Skin epidermis (tissue), 12 donors: ENCODE data around the gene TMIGD3.
A peak's percentile ranks its signal among the peaks of the same experiment; 100 is the strongest.
"Not testable (repeated sequence)": the region's sequence is repeated elsewhere in the genome, so short reads cannot be mapped to it uniquely, and the experiment has no call there.

ENCODE experiments used
- H3K27ac ChIP-seq, 21 experiments: fragments of 200-600 bp; sonication (generic) in 11 of 21; one replicate each; pipeline ENCODE4 v1.5.0; 2020; ENCODE audit warnings: mild to moderate bottlenecking in 3 of 21, inconsistent platforms in 2 of 21, moderate library complexity in 2 of 21
- H3K4me3 ChIP-seq, 7 experiments: fragments of 200-600 bp; sonication (generic) in 2 of 7; one replicate each; pipeline ENCODE4 v1.5.0; 2020; ENCODE audit warnings: inconsistent platforms in 2 of 7, mild to moderate bottlenecking in 2 of 7, moderate library complexity in 1 of 7

TMIGD3 gene

GRCh38 chr1:111503585-111504060 is at the start of gene TMIGD3, which contains the start of gene ADORA3:
Gene TMIGD3, minus strand, starts transcription at chr1:111503633. Its CDS starts 279 bp downstream, at chr1:111503354.
Gene ADORA3, minus strand, starts transcription at chr1:111503633. Its CDS starts 279 bp downstream, at chr1:111503354.
- Histone ChIP-seq H3K4me3 (no peak within 1 kb of the TSS), H3K27ac (peak within 1 kb of the TSS in 13 of 21 experiments; percentile 17 to 100 (median 62))

DNA sequence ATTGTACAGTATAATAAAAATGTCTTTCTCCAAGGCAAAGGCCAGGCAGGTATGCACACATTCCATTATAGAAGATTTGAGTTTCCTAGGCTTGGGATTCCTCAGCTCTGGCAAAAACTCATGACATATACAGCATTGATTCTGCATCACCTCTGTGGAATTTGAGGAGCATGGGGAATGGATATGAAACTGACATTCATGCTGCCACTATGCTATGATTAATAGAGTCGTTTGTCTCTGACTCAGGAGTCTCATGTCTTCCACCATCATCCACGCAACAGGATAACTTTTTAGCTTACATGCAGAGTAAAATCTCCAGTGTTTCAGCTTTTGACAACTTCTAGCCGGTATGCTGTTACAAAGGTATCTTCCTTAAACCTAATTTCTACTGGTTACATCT is 49.8 kb upstream of the TMIGD3 start:
- H3K4me3 ChIP-seq: no peak overlapping the region

GRCh38 chr1:111552587-111552986 is 49.2 kb upstream of the TMIGD3 start:
- H3K4me3 ChIP-seq: no peak overlapping the region
- H3K27ac ChIP-seq: no peak overlapping the region

More for the DNA sequence above, 49.8 kb upstream of the TMIGD3 start:
- no peak overlapping the region for H3K27ac ChIP-seq

- Histone ChIP-seq H3K27ac (no peak overlapping the region), H3K4me3 (no peak overlapping the region)
These were observed 48.4 kb upstream of the TMIGD3 start for GRCh38 chr1:111551623-111552411.

- H3K4me3 ChIP-seq, H3K27ac ChIP-seq: not testable (repeated sequence)
These were observed 44.4 kb upstream of the TMIGD3 start for GRCh38 chr1:111547786-111548185.

GRCh38 chr1:111542187-111542586 is 38.8 kb upstream of the TMIGD3 start:
- Histone ChIP-seq H3K4me3 (no peak overlapping the region), H3K27ac (no peak overlapping the region)

DNA sequence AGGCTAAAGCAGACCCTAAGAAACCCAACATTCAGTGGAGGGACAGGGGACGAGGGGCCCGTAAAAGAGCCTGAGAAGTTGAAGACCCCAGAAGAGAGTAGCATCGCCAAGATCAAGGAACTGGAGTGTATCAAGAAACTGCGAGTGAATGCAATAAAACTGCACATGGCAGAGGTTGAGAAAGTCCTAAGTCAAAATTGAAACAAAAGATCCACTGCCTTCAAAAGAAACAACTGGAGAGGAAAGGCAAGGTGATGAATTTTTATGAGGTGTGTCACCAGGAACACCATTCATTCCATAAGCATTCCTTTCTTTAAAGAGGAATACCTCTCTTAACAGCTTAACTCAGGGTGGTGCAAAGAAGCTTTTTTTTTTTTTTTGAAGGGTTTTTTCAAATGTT is 38.3 kb upstream of the TMIGD3 start:
- Histone ChIP-seq H3K27ac (no peak overlapping the region), H3K4me3 (no peak overlapping the region)

- H3K27ac ChIP-seq: no peak overlapping the region
- H3K4me3 ChIP-seq: no peak overlapping the region
These were observed 37.5 kb upstream of the TMIGD3 start for GRCh38 chr1:111540928-111541327.

GRCh38 chr1:111538343-111539025 is 35.1 kb upstream of the TMIGD3 start:
- H3K27ac ChIP-seq: no peak overlapping the region
- no peak overlapping the region for H3K4me3 ChIP-seq

- Histone ChIP-seq H3K27ac (no peak overlapping the region), H3K4me3 (no peak overlapping the region)
These were observed 32.1 kb upstream of the TMIGD3 start for GRCh38 chr1:111535256-111536191.

GRCh38 chr1:111520053-111520452 is 16.6 kb upstream of the TMIGD3 start:
- Histone ChIP-seq H3K27ac (no peak overlapping the region), H3K4me3 (no peak overlapping the region)

DNA sequence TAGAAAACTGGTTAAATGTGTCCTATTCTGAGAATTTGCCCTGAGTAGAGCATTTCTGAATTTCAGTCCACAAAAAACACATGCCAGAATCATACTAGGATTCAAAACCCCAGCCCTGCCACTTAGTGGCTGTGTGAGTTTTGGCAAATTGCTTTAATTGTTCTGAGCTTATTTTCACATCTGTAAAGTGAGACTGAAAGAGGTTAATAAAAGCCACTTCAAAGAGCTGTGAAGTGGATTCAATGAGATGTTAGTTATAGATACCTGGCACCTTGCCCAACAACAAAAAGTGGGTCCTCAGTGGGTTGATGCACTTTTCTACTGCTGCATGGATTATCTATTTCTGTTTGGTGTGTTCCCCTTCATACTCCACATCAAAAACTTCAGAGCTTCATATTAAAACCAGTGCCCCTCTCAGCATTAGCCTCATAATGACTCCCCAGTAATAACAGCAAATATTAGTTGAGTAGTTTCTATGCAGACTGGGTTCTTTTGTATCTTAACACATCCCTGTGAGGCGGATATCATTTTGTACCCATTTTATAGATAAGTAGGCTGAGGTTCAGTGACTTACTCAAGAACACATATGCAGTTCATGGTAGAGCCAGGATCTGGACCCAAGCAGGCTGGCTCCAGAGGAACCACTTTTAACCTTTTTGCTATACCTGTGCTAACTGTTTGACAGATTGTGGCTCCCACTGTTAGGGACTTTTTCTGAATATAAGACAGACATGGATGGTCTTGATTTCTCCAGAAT is 14.2 kb upstream of the TMIGD3 start:
- Histone ChIP-seq H3K27ac (peak overlapping the region in 2 of 21 experiments; percentile 24 to 68), H3K4me3 (no peak overlapping the region)

DNA sequence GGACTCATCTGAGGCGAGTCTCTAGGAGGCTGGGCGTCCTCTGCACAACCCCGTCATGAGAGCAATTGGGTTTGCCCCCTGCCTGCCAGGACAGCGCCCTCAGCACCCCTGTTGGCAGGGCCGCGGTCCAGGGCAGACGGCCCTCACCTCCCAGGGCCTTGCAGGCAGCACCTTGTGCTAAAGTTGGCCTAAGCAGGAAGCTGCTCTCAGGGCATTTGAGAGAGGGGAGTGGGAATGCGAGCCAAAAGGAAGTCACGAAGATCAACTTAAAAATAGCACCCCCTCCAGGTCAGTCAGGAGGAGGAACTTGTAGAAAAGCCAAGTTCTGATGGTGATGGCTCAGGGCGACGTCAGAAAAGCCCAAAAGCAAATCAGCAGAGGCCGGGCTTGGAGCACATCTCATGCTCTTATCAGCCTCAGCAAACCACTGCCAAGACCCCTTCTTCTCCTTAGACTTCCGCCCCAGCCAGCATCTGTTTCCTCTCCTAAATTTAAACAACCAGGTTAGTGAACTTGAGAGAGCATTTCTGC is 12.6 kb upstream of the TMIGD3 start:
- H3K27ac ChIP-seq: peak overlapping the region in 17 of 21 experiments; percentile 43 to 88 (median 72)
- H3K4me3 ChIP-seq: peak overlapping the region; percentile 2 to 34 (median 22)

- Histone ChIP-seq H3K4me3 (peak overlapping the region; percentile 2 to 34 (median 22)), H3K27ac (peak overlapping the region in 19 of 21 experiments; percentile 2 to 88 (median 72))
These were observed 12.0 kb upstream of the TMIGD3 start for GRCh38 chr1:111515291-111516004.

DNA sequence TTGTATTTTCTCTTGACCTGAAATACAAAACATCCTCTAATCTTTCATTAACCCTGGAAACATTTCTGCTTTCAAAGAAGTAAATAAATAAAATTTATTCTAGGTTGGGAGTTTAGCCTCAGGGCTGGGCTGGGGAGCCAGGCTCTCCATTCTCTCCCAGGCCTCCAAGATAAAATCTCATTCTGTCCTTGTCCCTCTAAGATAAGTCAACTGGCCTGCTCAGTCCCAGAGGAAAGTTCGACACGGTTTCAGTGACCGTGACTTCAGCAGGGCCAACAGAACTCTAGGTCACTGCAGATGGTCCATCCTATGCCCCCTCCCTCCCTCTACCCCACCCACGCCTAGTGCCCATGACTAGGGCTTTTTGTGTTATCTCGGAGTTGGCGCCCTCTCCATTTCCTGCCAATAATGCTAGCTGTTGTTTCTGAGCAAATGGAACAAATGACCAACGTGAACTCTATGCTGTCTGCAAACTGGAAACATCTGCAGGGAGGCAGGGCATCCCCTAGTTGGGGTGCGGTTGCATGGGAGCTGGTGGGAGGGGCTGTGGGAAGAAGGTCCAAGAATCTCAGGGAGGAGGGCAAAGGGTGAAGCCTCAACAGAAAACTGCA is 10.1 kb upstream of the TMIGD3 start:
- Histone ChIP-seq H3K4me3 (no peak overlapping the region), H3K27ac (peak overlapping the region in 4 of 21 experiments; percentile 1 to 39 (median 28))

DNA sequence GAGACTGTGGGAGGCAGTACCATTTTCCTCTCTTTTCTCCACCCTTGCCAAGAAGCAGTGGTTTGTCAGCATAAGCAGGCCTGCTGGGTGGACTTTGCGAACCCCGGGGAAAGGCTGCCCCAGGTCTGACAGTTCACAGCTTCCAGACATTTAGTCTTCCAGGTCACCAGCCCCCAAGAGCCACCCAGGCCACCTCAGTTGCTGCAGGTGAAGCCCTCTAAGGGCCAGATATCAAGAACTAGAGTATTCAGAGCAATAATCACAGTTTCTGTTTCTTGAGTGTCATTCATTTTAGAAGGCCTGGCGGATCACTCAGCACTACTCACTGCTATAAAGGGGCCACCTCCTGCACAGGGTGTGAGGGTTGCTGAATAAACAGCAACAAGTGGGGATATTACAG is 9.5 kb upstream of the TMIGD3 start:
- no peak overlapping the region for H3K4me3 ChIP-seq
- H3K27ac ChIP-seq: peak overlapping the region in 4 of 21 experiments; percentile 1 to 39 (median 28)

DNA sequence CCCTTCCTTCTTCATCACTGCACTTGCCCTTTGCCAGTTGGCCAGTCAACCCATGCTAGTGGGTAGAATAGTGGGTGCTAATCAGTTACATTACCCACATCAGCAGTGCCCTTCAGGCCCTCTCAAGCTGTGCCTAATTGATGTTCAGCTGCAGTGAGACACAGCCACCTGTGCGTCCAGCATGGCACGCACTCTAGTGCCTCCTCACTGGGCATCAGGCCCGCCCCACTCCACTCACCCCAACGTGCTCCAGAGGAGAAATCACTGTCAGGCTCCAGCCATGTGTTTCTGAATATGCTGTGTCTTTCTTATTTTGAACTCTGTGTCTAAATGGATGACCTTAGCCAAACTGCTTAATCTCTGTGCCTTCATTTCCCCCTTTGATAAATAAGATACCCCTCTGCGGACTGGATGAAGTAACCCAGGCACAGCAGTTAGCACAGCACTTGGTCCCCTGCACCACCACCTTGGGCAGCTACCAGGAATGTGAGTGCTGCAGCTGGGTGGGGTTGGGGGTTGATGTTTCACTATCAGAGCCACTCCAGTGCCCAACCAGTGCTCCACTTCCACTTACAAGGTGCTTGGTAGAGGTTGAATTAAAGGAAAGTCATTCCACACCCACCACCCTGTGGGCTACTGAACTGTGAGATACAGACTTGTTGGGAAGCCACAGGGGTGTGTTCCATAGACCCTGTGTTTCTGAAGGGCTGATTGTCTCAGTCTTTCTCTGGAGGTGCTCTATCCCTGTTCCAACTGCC is 8.9 kb upstream of the TMIGD3 start:
- Histone ChIP-seq H3K4me3 (no peak overlapping the region), H3K27ac (peak overlapping the region in 2 of 21 experiments; percentile 33 to 66)
